ENCODE data around the gene MEGF6. TPM values are rescaled to one million over a fixed set of nuclear protein-coding genes. Genes with fewer than 3 reads are reported as not detected.
"Not testable (repeated sequence)": the region's sequence is repeated elsewhere in the genome, so short reads cannot be mapped to it uniquely, and the experiment has no call there.

MEGF6 gene
- total RNA-seq, 2 donors from 2014 or later, result 273 to 304 TPM

DNA sequence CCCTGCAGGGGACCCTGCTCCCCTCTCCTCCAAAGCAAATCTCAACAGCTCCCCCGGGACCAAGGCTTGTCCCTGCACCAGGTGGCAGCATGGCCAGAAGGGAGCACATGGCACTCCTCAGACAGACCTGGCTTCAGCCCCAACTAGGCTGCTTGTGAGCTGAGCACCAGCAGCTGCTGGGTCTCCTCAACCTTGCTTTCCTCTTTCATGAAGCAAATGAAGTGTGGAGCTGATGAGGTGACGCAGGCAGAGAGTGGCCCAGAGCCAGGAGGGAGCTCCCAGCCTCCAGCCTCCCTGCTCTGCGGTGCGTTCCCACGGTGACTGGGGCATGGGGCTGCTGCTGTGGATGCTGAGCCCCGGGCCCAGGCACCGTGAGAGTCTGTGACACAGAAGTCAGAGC, 34.0 kb downstream of the MEGF6 start:
- Histone ChIP-seq H3K9me3 (no peaks in the 10 kb centered on the region), H3K36me3 (no peaks in the 10 kb centered on the region), H3K4me1 (ENCODE audit: control insufficient read depth in 1 of 2, low read depth in 2 of 2) (peaks cover 19 to 34% of the 10 kb centered on the region in 2 donors), H3K27me3 (replicated peaks; ENCODE audit: insufficient read depth) (no peaks in the 10 kb centered on the region), H3K27ac (peak overlapping the region in 1 of 2 donors; percentile 23), H3K4me3 (peak overlapping the region; percentile 32)
- TF ChIP-seq, protein P1, sequence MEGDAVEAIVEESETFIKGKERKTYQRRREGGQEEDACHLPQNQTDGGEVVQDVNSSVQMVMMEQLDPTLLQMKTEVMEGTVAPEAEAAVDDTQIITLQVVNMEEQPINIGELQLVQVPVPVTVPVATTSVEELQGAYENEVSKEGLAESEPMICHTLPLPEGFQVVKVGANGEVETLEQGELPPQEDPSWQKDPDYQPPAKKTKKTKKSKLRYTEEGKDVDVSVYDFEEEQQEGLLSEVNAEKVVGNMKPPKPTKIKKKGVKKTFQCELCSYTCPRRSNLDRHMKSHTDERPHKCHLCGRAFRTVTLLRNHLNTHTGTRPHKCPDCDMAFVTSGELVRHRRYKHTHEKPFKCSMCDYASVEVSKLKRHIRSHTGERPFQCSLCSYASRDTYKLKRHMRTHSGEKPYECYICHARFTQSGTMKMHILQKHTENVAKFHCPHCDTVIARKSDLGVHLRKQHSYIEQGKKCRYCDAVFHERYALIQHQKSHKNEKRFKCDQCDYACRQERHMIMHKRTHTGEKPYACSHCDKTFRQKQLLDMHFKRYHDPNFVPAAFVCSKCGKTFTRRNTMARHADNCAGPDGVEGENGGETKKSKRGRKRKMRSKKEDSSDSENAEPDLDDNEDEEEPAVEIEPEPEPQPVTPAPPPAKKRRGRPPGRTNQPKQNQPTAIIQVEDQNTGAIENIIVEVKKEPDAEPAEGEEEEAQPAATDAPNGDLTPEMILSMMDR (IDR thresholded peaks at IDR 0.05), result no peak
- no peak for DNase-seq (ENCODE audit: low spot score)
- ATAC-seq (ENCODE audit: insufficient number of reproducible peaks, low FRiP score, low read depth), result no peak

DNA sequence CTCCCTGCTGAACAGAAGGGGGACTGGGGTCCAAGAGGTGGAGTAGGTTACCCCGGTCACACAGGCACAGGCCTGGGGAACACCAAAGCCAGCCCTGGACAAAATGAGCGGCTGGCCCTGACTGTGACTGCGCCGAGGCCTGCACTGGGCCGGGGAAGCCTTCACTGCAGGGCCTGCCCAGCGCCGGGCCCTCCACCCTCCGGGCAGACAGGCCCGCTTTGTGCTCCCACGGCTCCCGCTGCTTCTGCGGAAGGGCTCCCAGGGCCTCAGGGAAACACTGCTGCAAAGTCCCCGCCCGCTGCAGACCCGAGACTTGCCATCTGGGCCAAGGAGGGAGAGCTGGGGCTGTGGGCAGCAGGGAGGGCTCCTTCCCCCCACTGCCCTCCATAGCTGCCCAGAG, 35.3 kb downstream of the MEGF6 start:
- Histone ChIP-seq H3K9me3 (no peaks in the 10 kb centered on the region), H3K27ac (no peak overlapping the region), H3K4me3 (no peak overlapping the region), H3K36me3 (no peaks in the 10 kb centered on the region), H3K4me1 (ENCODE audit: control insufficient read depth in 1 of 2, low read depth in 2 of 2) (peaks cover 19 to 34% of the 10 kb centered on the region in 2 donors), H3K27me3 (replicated peaks; ENCODE audit: insufficient read depth) (no peaks in the 10 kb centered on the region)
- DNase-seq (ENCODE audit: low spot score) (no peak), ATAC-seq (ENCODE audit: insufficient number of reproducible peaks, low FRiP score, low read depth) (no peak)
- TF ChIP-seq, protein P1 (IDR thresholded peaks at IDR 0.05), result no peak

DNA sequence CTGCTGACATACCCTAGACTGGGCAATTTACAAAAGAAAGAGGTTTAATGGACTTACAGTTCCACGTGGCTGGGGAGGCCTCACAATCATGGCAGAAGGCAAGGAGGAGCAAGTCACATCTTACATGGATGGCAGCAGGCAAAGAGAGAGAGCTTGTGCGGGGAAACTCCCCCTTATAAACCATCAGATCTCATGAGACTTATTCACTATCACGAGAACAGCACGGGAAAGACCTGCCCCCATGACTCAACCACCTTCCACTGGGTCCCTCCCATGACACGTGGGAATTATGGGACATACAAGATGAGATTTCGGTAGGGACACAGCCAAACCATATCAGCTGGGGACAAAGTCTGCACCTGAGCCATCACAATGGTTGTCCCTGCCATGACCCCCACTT, 35.8 kb downstream of the MEGF6 start:
- not testable (repeated sequence) for DNase-seq (ENCODE audit: low spot score); H3K27ac ChIP-seq; ATAC-seq (ENCODE audit: insufficient number of reproducible peaks, low FRiP score, low read depth); H3K4me3 ChIP-seq; H3K36me3 ChIP-seq; H3K9me3 ChIP-seq; H3K27me3 ChIP-seq (replicated peaks; ENCODE audit: insufficient read depth)
- H3K4me1 ChIP-seq (ENCODE audit: control insufficient read depth in 1 of 2, low read depth in 2 of 2), result peaks cover 19 to 34% of the 10 kb centered on the region in 2 donors

DNA sequence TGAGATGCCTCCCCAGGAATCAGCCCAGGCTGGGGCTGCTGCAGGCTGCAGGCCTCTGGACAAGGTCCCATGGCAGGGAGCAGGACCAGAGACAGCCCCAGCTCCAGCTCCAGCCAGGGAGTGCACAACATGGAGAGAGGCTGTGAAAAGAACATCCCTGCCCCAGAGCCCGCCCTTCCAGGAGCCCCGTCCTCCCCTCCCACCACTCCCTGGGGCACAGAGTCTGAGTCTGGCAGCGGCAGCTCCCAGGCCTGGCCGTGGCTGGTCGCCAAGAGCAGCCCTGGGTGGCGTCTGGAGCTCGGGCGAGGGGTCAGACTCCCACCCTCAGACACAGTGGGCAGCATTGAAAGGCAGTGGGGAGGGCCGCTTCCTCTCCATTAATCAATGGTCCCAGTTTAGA, 37.8 kb downstream of the MEGF6 start:
- no peak for ATAC-seq (ENCODE audit: insufficient number of reproducible peaks, low FRiP score, low read depth)

DNA sequence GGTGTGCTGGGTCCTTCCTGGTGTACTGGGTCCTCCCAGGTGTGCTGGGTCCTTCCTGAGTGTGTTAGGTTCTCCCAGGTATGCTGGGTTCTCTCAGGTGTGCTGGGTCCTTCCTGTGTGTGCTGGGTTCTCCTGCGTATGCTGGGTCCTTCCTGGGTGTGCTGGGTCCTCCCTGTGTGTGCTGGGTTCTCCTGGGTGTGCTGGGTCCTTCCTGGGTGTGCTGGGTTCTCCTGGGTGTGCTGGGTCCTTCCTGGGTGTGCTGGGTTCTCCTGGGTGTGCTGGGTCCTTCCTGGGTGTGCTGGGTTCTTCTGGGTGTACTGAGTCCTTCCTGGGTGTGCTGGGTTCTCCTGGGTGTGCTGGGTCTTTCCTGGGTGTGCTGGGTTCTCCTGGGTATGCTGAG, 38.7 kb downstream of the MEGF6 start:
- not testable (repeated sequence) for H3K9me3 ChIP-seq; H3K27me3 ChIP-seq (replicated peaks; ENCODE audit: insufficient read depth); ATAC-seq (ENCODE audit: insufficient number of reproducible peaks, low FRiP score, low read depth); H3K36me3 ChIP-seq; H3K27ac ChIP-seq; DNase-seq (ENCODE audit: low spot score); H3K4me3 ChIP-seq
- H3K4me1 ChIP-seq (ENCODE audit: control insufficient read depth in 1 of 2, low read depth in 2 of 2), result peaks cover 16 to 34% of the 10 kb centered on the region in 2 donors

More for the DNA sequence above, 37.8 kb downstream of the MEGF6 start:
- Histone ChIP-seq H3K27me3 (replicated peaks; ENCODE audit: insufficient read depth) (no peaks in the 10 kb centered on the region), H3K27ac (peak overlapping the region in 1 of 2 donors; percentile 53), H3K36me3 (no peaks in the 10 kb centered on the region), H3K4me3 (no peak overlapping the region), H3K4me1 (ENCODE audit: control insufficient read depth in 1 of 2, low read depth in 2 of 2) (peaks cover 19 to 40% of the 10 kb centered on the region in 2 donors), H3K9me3 (no peaks in the 10 kb centered on the region)
- no peak for DNase-seq (ENCODE audit: low spot score)
- TF ChIP-seq, protein P1 (IDR thresholded peaks at IDR 0.05), result no peak

DNA sequence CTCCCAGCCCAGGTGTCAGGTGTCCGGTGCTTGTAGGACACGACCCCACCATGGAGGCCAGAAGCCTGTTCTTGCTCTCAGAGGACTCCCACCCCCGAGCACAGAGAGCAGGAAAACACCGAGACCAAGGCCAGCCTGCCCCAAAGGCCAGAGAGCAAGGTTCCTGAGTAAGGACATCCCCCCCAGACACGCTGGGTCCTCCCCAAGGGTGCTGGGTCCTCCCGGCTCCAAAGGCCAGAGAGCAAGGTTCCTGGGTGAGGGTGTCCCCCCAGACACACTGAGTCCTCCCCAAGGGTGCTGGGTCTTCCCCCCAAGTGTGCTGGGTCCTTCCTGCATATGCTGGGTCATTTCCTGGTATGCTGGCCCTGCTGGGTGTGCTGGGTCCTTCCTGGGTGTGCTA, 40.0 kb downstream of the MEGF6 start:
- Histone ChIP-seq H3K4me1 (ENCODE audit: control insufficient read depth in 1 of 2, low read depth in 2 of 2) (peaks cover 10 to 26% of the 10 kb centered on the region in 2 donors), H3K36me3 (no peaks in the 10 kb centered on the region), H3K27ac (no peak overlapping the region), H3K4me3 (no peak overlapping the region), H3K27me3 (replicated peaks; ENCODE audit: insufficient read depth) (no peaks in the 10 kb centered on the region), H3K9me3 (no peaks in the 10 kb centered on the region)
- DNase-seq (ENCODE audit: low spot score) (no peak), ATAC-seq (ENCODE audit: insufficient number of reproducible peaks, low FRiP score, low read depth) (no peak)
- TF ChIP-seq, protein P1 (IDR thresholded peaks at IDR 0.05), result no peak

All from thoracic aorta (tissue), 2 donors.